MV-4-11 (cell line): Measurements from ENCODE around the gene MTUS2.

Source experiments
- DNase-seq: peaks from one replicate; lab custom pipeline; 2025; lab: John Stamatoyannopoulos, UW

MTUS2 gene

DNA sequence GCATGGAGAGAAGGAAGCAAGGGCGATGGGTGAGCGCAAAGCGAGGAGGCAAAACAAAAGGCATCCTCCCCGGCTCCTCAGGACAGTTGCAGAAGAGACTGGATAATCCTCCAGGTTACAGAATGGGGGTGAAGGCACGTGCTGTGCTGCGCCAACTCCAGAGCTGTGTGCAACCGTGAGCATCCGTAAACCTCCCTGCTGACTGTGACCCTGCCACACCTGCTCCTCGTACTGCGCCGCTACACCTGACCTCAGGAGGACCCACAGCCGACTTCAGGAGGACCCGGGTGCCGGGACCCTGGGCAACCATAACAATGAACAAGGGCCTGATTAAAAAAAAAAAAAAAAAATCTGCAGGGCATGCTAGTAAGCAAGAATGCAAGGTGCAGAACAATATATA lies 706.6 kb downstream of the MTUS2 start:
- DNase-seq = no peak

DNA sequence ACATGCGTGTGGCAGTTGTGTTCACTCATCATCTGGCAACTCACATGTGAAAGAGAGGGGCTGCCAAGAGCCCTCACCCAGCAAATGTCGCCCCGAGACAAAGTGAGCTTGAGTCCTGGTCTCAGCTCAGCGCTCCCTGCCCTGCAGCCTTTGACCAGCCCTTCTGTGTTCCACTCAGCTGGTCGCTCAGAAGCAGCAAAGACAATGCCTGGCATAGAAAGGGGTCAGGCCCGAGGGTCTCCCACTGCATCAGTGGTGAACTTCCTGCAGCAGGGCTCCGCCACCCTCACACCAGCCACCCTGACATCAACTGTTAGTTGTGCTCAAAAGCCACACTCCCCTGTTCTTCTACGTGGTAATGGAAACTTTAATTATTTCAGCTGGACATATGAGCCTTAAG lies 707.4 kb downstream of the MTUS2 start:
- DNase-seq = no peak

DNA sequence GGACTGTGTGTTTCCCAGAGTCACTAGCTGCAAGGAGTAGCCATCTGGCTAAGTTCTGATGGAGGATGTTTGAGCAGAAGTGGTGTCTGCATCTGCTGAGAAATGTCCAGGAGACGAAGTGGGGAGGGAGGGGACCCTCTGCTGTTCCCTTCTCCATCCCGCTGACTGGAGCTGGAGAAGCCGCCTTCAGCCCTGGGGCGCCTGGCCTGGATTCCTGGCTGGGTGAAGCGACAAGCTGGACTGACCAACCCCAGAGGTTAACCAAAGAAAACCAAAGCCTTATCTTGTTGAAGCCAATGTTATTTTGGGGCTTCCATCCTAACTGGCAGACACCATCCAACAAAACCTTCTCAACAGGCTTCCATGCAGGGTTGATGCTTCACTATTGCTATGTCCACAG lies 707.8 kb downstream of the MTUS2 start:
- DNase-seq = no peak

DNA sequence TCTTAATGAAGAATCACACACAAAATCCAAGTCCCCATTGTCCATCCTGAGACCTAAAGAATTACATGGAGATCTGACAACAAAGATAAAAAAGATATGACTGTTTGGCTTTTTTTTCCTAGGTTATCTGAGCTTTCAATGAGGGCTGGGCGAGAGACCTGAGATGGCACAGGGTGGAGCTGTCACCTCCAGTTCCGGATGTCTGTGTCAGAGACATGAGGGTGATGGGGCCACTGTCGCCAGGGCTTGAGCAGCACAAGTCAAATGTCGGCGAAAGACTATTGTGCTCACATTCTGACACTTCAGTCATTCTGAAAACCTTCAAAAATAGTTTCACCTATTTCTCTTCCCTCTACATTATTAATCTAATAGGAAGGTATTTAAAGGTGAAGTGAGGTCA lies 709.6 kb downstream of the MTUS2 start:
- DNase-seq = no peak

DNA sequence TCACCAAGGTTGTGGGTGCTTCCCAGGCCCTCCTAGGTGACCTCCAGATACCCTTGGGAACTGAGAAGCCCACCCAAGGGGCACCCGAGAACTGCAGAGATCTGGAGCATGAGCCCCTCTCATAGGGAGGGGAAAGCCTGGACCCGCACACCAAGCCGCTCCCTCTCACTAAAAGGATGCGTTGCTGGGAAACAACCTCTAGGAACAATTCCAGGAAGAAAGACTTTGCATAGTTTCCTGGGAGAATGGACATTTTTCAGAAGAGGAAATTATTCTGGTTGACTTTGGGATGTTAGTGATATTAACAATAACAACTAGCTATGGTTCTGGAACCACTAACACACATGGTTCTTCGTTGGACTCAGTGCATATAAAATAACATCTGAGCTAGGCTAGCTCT lies 710.8 kb downstream of the MTUS2 start:
- DNase-seq = no peak

DNA sequence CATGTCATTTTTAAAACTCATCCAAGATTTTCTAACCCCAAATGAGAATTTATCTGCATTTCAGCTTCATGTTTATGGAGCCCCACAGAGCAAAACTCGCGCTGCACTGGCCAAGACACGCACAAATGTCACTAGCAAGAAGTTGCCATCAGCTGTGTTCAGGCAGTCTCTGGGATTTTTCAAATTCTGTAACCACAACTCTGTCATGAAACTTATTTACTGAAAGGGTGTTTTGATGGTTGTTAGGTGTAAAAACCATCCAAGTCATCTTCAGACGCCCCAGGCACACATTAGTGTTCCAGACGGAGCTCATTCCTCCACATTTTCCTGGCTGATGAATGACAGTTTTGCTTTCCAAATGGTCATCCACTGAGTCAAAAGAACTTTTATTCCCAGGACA lies 712.0 kb downstream of the MTUS2 start:
- no peak for DNase-seq

DNA sequence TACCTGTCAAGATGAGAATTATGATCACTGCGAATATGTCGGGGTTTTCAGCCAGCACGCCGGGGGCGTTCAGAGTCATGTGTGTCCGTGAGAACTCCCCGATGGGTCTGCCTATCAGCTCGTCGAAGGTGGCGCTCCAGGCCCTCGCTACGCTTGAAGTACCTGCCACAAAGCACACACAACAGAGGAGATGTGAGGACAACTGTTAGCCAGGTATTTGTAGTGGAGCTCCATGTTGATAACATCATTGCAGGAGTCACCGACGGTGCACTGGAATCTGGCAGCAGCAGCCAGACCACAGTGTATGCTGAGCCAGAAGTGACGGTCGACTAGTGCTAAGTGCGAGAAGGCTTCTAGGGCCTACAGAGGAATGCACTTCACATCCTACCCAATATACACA lies 712.7 kb downstream of the MTUS2 start:
- no peak for DNase-seq

DNA sequence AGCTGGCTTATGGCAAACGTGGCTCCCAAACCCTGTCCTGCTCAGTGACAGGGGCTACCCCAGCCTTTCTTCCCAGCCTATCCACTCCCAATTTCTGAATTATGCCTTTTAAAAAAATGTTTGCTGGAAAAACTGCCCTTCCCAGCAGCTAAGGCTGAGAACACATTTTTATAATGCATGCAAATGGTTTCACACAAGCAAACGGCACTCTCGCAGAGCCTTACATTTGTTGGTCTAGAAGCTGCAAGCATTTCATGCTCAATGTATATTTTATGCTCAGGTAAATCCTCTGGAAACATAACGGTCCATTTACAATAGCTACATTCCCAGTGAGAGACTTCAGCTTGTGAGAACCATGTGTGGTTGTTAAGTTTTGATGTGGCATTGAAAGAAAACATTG lies 713.9 kb downstream of the MTUS2 start:
- no peak for DNase-seq

DNA sequence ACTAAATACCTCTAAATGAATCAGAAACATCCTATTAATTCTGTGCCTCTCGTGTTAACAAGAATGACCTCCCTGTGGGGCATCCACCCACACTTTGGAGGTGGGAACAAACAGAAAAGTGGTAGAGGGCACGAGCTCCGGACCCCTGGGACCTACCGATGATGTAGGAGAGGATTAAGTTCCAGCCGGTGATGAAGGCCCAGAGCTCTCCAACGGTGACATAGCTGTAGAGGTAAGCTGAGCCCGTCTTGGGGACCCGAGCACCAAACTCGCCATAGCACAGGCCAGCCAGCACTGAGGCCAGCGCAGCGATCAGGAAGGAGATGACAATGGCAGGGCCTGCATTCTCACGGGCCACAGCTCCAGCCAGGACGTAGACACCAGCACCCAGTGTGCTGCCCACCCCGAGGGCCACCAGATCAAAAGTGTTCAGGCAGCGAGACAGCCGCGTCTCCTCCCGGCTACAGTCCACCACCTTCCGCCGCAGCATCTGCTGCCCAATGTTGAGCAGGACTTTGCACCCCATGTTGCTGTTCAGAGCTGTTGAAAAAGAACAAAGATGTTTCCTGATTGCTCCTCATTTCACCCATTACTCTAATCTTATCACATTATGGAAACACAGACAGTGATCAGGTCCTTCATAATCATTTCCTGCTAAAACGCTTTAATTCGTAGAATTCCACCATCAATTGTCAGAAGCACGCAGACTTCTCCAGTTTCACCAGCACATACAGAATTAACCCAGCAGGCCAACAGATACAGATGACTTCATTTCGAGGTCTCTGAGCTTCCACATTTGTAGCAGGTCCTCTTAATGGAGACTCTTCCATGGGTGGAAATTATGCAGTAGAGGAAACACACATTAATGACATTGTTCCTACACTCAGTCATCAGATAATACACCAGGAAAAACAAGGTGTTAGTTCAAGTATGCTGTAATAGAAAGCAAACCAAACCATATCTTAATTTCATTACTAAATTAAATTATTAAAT lies 715.8 kb downstream of the MTUS2 start:
- DNase-seq = no peak

DNA sequence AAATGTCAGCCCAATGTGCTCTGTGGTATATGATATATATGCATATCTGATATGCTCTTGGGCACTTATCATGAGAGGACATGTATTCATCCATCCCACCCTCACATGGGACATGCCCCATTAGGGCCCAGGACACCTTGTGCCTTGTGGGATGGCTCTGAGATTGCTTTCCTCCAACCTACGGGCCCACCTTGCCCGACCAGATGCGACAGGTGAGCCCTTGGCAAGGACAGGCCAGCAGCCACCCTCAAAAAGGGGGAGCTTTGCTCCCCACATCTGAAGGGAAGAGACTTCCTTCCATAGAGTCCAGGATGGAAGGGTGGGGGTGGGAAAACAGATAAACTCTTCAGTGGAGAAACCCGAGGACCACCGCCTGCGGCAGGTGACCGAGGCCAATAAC lies 716.7 kb downstream of the MTUS2 start:
- no peak for DNase-seq

DNA sequence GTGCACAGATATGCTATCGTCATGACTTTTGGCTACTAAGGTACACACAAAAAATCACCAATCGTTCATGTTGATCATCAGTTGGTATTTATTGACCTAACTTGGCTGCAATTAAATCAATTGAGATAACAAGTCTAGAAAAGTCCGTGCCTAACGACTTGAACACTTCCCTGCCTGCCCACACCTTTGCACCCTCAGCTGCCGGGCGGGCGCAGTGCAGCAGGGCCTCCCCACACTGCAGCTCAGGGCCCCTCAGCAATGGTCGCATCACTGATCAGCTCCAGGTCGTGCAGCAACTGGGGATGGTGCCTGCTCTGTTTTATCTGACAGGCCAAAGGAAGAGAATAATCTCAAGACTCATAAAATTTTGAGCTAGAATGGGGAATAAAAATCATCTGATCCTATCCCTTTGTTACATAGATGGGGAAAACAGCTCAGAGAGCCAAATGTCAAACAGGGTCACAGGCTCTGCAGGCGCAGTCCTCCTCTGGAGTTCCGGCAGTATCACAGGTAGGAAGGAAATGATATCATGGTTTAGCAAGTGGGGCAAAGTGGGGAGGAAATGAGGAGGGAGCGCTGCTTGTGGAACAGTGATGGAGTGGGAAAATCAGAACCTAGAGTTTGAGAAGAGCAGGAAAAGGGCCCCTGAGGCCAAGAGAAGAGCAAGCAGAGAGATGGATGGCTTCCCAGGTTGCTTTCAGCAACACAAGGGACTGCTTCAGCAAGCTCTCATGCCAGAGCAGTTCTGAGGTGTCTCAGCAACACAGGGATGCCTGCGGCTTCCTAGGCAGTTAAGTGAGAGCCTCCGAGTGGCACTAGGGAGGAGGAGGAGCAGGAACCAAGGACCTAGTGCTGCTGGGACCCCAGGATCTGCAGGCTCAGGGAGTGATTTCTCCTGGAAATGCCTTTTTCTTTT lies 717.9 kb downstream of the MTUS2 start:
- no peak for DNase-seq

DNA sequence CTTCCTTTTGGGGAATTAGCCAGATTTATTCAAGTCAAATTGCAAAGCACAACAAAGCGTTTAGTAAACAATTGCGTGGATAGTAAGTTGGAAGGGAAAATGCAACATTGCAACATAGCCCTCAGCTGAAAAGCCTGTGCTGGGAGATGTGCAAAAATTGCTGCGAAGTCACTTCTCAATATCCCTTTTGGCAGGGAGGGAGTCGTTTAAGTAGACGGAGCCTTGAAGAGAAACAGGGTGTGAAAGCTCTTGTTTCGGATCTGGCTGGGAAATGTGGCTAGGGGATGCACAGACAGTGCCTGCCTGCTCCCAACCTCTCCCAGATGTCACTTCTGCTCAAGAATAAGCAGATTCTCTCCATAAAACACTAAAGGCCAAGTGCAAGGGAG lies 718.5 kb downstream of the MTUS2 start:
- no peak for DNase-seq

DNA sequence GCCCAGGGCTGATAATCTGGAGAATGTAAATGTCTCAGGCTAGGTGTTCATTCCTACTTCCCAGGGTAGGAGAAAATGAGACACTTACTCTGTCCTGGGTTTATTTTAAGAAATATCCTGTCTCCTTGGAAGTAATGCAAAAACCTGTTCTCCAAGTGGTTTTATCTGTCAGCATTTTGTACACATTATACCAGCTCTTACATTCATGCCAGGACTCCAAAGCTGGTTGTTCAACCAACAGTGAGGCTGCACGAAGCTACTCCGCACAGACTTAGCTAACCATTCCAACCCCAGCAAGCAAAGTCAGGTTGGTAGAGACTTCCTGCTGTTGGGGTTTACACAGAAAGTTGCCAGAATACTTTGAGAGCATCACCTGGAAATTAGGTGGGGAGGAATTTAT lies 719.7 kb downstream of the MTUS2 start:
- no peak for DNase-seq

DNA sequence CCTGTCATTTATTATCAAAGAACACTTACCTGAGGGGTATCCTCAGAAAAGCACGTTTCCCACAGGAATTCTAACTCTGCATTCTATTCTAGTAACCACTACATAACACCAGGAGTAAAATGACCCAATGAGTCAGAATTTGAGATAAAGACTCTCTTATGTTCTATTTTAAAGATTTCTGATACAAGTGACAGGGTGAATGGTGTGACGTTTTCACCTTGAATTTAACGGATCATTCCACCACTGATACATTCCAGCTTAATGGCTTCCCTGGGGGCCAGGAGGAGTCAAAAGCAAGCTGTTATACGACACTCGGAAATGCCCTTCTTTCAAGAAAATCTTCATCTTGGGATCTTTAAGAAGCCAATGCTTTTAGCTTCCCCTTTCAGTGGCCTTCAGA lies 720.2 kb downstream of the MTUS2 start:
- no peak for DNase-seq

DNA sequence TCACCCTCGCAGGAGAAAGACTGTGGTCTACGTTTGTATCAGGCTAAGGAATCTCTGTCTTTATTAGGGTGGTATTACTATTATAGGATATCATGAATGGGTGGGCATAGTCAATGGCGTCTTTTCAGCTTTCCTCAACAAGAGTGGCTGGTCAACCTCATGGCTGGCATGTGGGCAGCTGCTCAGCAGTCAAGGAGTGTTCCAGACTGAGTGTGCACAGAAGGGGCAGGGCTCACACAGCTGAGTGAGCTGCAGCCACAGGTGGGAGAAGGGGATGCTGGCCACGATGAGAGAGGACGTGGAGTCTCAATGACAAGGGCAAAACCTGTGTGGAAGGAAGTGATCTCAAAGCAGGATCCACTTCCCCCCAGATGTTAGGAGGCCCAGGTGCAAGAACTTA lies 720.7 kb downstream of the MTUS2 start:
- DNase-seq = no peak

DNA sequence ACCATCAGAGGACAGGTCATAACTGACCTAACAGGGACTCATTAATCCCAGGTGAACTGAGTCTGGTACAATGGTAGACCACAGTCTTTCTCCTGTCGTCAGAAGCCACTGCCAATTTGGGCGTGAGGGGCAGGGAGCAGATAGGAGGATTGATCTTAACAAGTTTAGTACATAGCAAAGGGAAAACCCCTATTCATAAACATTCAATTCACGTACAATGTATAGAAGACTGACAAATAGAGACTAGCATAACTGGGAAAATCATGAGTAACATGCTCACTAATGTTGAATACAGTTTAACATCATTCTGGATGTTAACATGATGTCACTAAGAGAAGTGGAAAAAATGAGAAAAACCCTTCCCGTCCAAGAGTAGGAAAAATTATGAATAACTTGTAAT lies 721.3 kb downstream of the MTUS2 start:
- DNase-seq = no peak

DNA sequence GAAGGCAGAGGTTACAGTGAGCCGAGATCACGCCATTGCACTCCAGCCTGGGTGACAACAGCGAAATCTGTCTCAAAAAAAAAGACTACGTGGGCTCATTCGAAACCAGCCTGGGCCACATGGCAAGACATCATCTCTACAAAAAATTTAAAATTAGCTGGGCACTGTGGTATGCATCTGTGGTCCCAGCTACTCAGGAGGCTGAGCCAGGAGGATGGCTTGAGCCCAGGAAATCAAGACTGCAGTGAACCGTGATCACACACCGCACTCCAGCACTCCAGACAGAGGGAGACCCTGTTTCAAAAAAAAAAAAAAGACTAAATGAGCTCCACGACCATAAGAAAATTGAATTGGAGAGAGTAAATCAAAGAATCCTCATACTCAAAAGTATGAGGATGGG lies 722.2 kb downstream of the MTUS2 start:
- DNase-seq = no peak

DNA sequence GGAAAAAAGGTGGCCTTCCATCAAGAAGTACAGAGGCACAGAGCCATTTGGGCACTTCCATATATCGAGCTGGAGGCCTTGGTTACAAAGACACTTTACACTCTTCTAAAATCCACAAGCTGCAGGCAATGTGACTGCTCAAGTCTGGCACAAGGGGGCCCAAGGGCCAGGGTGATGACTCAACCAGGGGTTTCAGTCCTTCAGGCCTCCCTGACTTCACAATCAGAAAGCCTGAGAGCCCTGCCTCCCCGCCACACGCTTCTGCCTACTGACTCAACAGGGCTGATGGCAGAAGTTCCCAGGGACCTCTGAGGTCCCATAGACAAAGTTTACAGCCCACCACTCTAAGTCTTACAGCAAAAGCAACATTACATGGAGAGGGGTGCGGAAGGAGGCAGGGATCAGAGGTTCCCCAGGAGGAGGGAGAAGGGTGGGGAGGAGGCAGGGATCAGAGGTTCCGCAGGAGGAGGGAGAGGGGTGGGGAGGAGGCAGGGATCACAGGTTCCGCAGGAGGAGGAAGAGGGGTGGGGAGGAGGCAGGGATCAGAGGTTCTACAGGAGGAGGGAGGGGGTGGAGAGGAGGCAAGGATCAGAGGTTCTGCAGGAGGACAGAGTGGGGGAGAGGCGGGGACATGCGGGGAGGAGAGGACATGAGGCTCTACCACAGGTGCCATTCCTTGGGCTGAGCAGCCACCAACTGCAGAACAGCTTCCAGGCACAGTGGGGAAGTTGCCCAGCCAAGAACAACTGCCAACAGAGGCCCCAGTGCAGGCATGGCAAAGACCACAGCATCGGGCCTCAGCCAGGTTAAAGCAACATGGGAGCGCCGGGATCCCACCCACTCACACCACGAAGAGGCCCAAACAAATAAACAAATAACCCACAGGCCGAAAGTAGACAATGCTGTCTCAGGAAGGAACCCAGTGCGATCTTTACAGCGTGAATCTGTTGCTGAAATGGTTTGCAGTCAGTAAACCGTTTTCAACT lies 723.4 kb downstream of the MTUS2 start:
- peak; percentile 87 for DNase-seq

DNA sequence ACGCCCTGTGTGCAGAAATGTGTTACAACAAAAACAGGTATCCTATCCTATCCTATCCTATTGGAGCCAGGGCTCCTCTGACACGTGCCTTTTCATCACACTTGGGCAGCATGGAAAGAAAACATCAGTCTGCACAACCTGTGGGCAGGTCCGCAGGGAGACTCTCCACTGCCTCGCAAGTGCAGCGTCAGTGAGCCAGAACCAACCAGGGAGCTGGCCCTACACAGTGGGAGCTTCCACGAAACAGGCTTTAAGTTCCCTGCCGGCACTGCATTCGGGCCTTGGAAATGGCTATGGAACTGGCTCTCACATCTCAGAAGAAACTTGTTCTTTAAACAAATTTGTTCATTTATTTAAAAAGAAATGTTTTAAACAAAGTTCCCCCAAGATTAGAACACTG lies 725.8 kb downstream of the MTUS2 start:
- DNase-seq = no peak

DNA sequence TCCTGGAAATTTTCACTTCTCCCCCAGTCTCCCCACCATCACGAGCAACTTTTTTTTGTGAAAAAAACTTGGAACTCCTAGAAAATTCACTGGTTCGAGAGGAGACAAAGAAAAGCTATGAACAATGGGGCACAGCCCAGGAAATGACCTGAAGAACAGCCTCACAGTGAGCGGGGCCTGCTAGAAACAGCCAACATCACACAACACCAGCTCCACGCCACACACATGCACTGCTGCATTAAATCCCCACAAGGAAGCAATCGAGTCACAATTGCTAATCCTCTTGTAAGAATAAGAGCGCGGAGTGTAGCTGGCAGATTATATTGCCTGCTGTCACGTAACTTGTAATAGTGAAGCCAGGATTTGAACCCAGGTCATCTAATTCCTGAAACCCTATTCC lies 726.5 kb downstream of the MTUS2 start:
- DNase-seq = no peak

DNA sequence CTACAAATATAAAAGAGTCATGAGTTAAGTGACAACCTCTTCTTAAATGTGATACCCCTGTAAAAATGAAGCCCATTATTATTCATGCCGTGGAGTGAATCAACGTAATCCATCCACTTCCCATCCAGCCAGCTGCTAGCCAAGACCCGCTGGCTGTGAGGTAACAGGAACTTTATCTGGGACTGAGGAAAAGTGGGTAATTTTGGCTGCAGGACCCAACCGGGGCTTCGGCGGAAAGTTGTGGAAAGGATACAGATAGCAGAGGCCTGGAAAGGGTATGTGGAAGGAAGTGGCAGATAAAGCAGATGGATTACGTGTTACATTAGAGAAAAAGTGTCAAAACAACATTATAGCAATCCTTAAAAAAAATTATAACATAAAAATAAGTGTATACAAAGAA lies 727.0 kb downstream of the MTUS2 start:
- DNase-seq = no peak

DNA sequence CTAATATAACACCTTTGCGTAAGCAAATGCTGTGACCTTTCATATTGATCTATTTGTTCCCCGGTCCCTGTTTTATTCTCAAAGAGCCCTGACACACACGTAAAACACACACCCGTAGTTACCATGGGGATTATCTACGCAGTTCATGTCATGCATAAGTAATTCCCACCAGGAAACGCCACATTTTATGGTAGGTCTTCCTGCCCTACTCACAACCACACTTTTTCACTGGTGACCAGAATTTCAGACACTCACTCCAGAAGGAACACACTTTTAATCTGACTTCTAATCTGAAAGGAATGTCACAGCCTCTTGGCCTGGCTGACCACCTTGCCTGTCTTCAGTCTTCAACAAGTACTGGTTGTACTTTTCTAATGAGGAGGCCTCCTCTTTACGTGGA lies 728.6 kb downstream of the MTUS2 start:
- no peak for DNase-seq
